Mesothelial cell of epicardium (in vitro differentiated cells): ENCODE results near the gene HAVCR2. TPM values are rescaled to one million over a fixed set of nuclear protein-coding genes. Genes with fewer than 3 reads are reported as not detected.
"Not testable (repeated sequence)": the region's sequence is repeated elsewhere in the genome, so short reads cannot be mapped to it uniquely, and the experiment has no call there.

ENCODE experiments used
- DNase-seq, 2 experiments: peaks; one replicate each; pipeline ENCODE4 v3.0.0; 2021; ENCODE audit warnings: low spot score in 2 of 2; ENCODE audit not compliant: unreplicated experiment in 2 of 2
- H3K27ac Mint-ChIP-seq: 2 replicates; pipeline ENCODE4 v1.8.0; 2021; ENCODE audit warnings: mixed read lengths
- H3K27me3 Mint-ChIP-seq: 2 replicates; pipeline ENCODE4 v1.8.0; 2021; ENCODE audit warnings: low read depth, mixed read lengths
- H3K36me3 Mint-ChIP-seq: 2 replicates; pipeline ENCODE4 v1.8.0; 2021; ENCODE audit warnings: mixed read lengths
- H3K4me1 Mint-ChIP-seq: 2 replicates; pipeline ENCODE4 v1.8.0; 2021; ENCODE audit warnings: mixed read lengths
- H3K4me3 Mint-ChIP-seq: 2 replicates; pipeline ENCODE4 v1.8.0; 2021; ENCODE audit warnings: mild to moderate bottlenecking, moderate library complexity, mixed read lengths
- H3K9me3 Mint-ChIP-seq: 2 replicates; pipeline ENCODE4 v1.8.0; 2021; ENCODE audit warnings: mixed read lengths
- CTCF ChIP-seq: fragments of 200-600 bp; sonication (generic); IDR thresholded peaks from one replicate; pipeline ENCODE4 v1.5.0; 2021; ENCODE audit warnings: antibody characterized with exemption; ENCODE audit not compliant: unreplicated experiment
- total RNA-seq: library from RNA; stranded (reverse); gene quantifications from 3 replicates; pipeline ENCODE4 v1.2.1, GENCODE V29; 2021

The HAVCR2 gene
- total RNA-seq, 1 donor from 2014 or later = 1.2 TPM

- Mint-ChIP-seq H3K4me1 (no peaks in the 10 kb centered on the region), H3K4me3 (no peak within 1 kb of the TSS), H3K36me3 (no peaks in the 10 kb centered on the region), H3K27ac (no peak within 1 kb of the TSS), H3K9me3 (no peaks in the 10 kb centered on the region), H3K27me3 (no peaks in the 10 kb centered on the region)
- no peak for DNase-seq
- TF ChIP-seq CTCF = no peak
These were observed 49.7 kb downstream of the HAVCR2 start, which contains the start of gene HAVCR1 for GRCh38 chr5:157059093-157059539. Gene HAVCR1, minus strand, starts transcription at chr5:157059116. Its CDS starts 1,173 bp downstream, at chr5:157057943.

GRCh38 chr5:157057459-157058370 is 51.1 kb downstream of the HAVCR2 start:
- Mint-ChIP-seq H3K27ac (no peak overlapping the region), H3K4me3 (no peak overlapping the region), H3K9me3 (no peaks in the 10 kb centered on the region), H3K27me3 (no peaks in the 10 kb centered on the region), H3K36me3 (no peaks in the 10 kb centered on the region), H3K4me1 (no peaks in the 10 kb centered on the region)
- DNase-seq = no peak
- no peak for TF ChIP-seq CTCF

GRCh38 chr5:157056848-157057247 is 52.0 kb downstream of the HAVCR2 start:
- H3K27me3 Mint-ChIP-seq, H3K4me1 Mint-ChIP-seq, H3K9me3 Mint-ChIP-seq, DNase-seq, H3K4me3 Mint-ChIP-seq, H3K36me3 Mint-ChIP-seq, H3K27ac Mint-ChIP-seq: not testable (repeated sequence)

- no peaks in the 10 kb centered on the region for H3K27me3 Mint-ChIP-seq
- H3K27ac Mint-ChIP-seq = no peak overlapping the region
- H3K36me3 Mint-ChIP-seq = no peaks in the 10 kb centered on the region
- no peaks in the 10 kb centered on the region for H3K9me3 Mint-ChIP-seq
- H3K4me3 Mint-ChIP-seq = no peak overlapping the region
- no peak for DNase-seq
- H3K4me1 Mint-ChIP-seq = peaks cover 3% of the 10 kb centered on the region
- TF ChIP-seq CTCF = no peak
These were observed 57.1 kb downstream of the HAVCR2 start for GRCh38 chr5:157051604-157052245.

- no peaks in the 10 kb centered on the region for H3K9me3 Mint-ChIP-seq
- DNase-seq = no peak
- H3K4me1 Mint-ChIP-seq = peaks cover 12% of the 10 kb centered on the region
These were observed 58.8 kb downstream of the HAVCR2 start for GRCh38 chr5:157050050-157050449.

More at GRCh38 chr5:157050050-157050449, 58.8 kb downstream of the HAVCR2 start:
- H3K27me3 Mint-ChIP-seq = no peaks in the 10 kb centered on the region
- H3K36me3 Mint-ChIP-seq = no peaks in the 10 kb centered on the region
- H3K4me3 Mint-ChIP-seq = no peak overlapping the region
- H3K27ac Mint-ChIP-seq = no peak overlapping the region
- TF ChIP-seq CTCF = no peak
